ENCODE results near the gene IGF2R. TPM values are rescaled to one million over a fixed set of nuclear protein-coding genes. Genes with fewer than 3 reads are reported as not detected.

The IGF2R gene
- total and polyA plus RNA-seq, 2 of the 13 experiments (the other 11 are each of a cell fraction or from before 2014, with no cell fraction given): 38.3 to 70.0 TPM

GRCh38 chr6:159952289-159953005 lies 16.4 kb upstream of the IGF2R start:
- H3K27ac ChIP-seq (ENCODE audit: extremely low read length, insufficient read depth, low read length): no peak overlapping the region

More at GRCh38 chr6:159952289-159953005, 16.4 kb upstream of the IGF2R start:
- H2AFZ ChIP-seq (ENCODE audit: low read length): no peak overlapping the region
- peak overlapping the region; percentile 37 for H3K4me2 ChIP-seq (ENCODE audit: low read depth, low read length)
- H3K9ac ChIP-seq (ENCODE audit: insufficient read depth, low read depth, low read length): no peak overlapping the region
- H3K4me1 ChIP-seq (ENCODE audit: insufficient read depth, low read length): peaks cover 39% of the 10 kb centered on the region
- H3K36me3 ChIP-seq (replicated peaks in 1 of 2; ENCODE audit: control insufficient read depth in 1 of 2, insufficient read depth in 2 of 2, low read length in 2 of 2): no peaks in the 10 kb centered on the region
- peaks cover 5 to 54% of the 10 kb centered on the region in 2 experiments for H3K27me3 ChIP-seq (ENCODE audit: control insufficient read depth in 1 of 2, insufficient read depth in 2 of 2, low read length in 2 of 2)
- no peaks in the 10 kb centered on the region for H3K79me2 ChIP-seq (ENCODE audit: insufficient read depth, low read length)
- FAIRE-seq (no peak), DNase-seq (ENCODE audit: low spot score) (no peak), ATAC-seq (peak; percentile 60)
- ChIA-PET CTCF (ENCODE audit: low intra/inter-chr PET ratio, low total read pairs) (no interaction called here), POLR2A (no interaction called here)
- no peaks in the 10 kb centered on the region for H4K20me1 ChIP-seq (ENCODE audit: insufficient read depth, low read length)
- H3K9me3 ChIP-seq (ENCODE audit: low read length): no peaks in the 10 kb centered on the region
- H3K4me3 ChIP-seq (replicated peaks in 1 of 3; ENCODE audit: insufficient read depth in 1 of 3, low read depth in 2 of 3, low read length in 3 of 3): no peak overlapping the region
- intact Hi-C loops (cut with micrococcal nuclease; ENCODE audit: unreplicated experiment) (no loop called here), in situ Hi-C loops (cut with HindIII; ENCODE audit: extremely low pct_ligation_motif_present, low pct_unique_long_range_greater_than_20kb) (no loop called here)
- 27% methylated on average over 13 of the region's 13 CpGs for WGBS (ENCODE audit: low lambda C conversion rate)
- TF ChIP-seq ZFP91 (CRISPR knock-in tag; IDR thresholded peaks at IDR 0.05; ENCODE audit: borderline replicate concordance): no peak
- 0 out of 2 replicates have a peak, but pooled peaks have one; percentile 24 for TF ChIP-seq HDAC1 (CRISPR knock-in tag; IDR thresholded peaks at IDR 0.05)
- no peak for TF ChIP-seq HHEX (CRISPR knock-in tag; IDR thresholded peaks at IDR 0.05)
- no peak for TF ChIP-seq ZBTB33 (CRISPR knock-in tag; IDR thresholded peaks at IDR 0.05)
- BruUV-seq (replicated peaks): no TSS peak

Data from HepG2 (cell line).